HG03575 (cell line): ENCODE results near the gene COX7A2.

Source experiments
- ATAC-seq: cut with Tn5 transposase; IDR thresholded peaks from one replicate; pipeline ENCODE4 v1.9.1; 2021; ENCODE audit not compliant: unreplicated experiment, insufficient number of reproducible peaks, low FRiP score; ENCODE audit errors: extremely low read depth

COX7A2 gene, protein sequence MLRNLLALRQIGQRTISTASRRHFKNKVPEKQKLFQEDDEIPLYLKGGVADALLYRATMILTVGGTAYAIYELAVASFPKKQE

DNA sequence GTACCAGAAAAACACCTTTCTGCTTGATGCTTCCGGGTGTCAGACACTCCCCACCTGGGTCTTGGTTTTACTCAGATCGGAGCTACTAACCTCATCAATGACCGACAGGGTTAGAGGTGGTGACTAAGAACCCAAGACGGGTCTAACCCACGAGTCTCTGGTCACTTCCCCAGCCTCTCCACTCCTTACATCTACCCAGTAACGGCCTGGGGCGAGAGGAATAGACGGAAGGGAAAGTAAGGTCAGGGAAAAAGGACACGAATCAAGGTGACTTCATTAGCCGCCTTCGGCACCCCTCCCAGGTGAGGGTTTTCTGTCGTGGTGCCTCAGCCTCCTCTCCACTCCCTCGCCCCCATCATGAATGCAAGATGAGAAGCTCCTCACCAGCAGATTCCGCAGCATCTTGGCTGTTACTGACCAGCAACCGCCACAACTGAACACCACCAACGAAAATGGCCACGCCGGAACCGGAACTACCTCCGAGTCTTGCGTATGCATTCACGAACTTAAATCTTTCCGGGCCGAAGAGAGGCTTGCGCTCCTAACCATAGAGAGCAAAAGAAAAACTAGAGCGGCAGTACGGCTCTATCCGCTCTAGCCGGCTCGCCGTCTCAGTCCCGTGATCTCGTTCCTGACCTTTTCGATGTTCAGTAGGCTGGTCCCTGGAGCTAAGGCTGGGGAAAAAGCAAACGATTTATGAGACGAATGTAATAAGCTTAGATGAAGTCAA, at the start of gene COX7A2:
TSS of gene COX7A2 (minus strand) at position 469 of the 730 bp plus-strand sequence. CDS start at position 402, 67 bp downstream.
- ATAC-seq: peak; percentile 96

DNA sequence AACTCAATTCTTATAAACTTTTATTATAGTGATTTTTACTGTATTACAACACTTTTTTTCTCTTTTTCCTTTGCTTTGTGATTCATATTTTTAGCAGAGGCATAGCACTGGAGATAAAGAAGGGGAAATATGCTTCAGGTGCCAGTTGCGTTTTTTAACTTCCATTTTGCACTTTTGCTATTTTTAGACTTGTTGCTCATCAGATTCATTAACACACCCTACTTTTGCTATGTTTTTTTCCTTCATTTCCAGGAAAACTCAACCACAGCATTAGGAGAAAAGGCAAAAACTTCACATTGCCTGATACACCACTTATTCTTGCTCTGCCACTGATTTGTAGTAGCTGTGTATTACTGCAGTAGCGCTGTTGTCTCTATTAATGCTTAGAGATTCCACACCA, 49.0 kb upstream of the COX7A2 start:
- ATAC-seq: no peak

DNA sequence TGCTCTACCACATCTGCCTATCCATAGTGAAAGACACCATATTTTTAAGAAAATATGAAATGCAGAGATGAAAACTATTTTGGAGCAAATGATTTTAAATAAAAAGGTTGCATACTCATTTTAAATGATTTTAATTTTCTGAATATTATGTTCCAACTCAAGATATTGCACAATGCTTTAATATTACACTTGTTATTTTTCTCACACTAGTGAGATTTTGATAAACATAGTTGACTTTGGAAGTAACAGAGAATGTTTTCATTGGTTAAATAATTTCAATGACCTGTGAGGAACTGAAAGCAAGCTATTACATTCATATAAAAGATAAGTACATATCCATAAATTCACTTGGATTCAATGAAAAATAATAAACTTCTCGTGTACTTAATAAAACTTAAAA, 48.1 kb upstream of the COX7A2 start:
- no peak for ATAC-seq

DNA sequence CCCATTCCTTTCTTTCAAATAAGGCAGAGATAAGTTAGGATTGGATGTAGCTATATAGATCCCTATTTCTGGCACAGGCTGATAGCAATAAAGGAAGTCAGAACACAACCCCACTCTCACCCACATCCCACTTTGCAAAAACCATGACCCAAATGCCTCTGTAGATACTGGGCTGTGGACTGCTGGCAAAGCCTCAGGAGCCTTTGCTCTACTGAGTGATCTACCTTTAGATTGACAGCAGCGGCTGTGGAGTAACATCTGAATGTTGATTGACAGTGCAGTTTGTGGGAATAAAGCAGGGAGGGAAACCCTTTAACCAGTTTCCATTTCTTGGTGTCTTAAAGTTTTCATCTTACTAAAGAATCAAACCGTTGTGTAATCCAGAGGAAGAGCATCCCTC, 47.7 kb upstream of the COX7A2 start:
- ATAC-seq: no peak

DNA sequence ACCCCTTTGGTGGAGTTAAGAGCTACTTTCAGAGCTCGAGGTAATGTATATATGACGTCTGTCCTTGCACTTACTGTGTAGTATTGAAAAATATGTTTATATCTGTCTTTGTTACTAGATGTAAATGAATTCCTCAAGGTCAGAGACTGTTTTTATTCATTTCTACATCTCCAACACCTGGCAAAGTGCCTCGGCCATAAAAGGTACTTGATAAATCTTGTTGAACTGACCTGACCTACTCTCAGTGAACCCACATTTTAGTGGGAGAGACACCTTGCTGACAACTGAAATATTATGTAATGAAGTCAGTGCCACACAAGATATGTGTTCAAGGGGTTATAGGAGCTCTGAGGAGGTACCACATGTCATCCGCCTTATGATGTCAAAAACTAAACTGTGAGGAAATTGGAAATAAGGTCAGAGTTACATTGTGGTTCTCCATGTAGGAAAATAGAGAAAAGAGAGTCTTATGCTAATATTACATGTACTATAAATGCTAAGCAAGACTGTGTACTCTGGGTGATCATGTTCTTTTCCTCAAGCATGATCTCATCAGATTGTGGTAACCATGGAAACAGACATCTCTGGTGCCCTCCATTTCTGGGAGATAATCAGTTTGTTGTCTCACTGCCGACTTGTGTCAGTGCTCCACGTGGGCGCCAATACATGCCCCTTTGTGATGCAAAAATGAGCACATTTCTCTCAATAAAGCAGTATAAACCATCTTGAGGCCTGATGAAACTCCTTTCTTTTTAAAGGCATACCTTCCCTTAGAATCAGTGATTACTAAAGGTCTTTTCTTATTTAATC, 46.7 kb upstream of the COX7A2 start:
- no peak for ATAC-seq

DNA sequence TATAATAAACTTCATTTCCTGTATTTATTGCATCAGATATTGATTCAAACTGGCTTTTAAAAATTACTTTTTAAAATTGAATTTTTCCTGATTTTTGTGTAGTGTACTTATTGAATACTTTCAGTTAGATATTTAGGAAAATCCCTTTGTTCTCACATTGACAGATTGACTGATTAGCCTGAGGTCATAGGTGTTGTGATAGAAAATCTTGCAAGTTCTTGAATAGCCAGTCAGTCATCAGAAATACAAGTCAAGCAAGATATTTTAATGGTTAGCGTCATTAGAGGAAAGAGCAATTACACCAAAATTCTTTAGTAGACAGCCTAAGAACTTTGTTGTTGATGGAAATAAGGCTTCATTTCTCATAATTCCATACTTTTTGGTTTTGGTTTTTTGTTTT, 44.4 kb upstream of the COX7A2 start:
- no peak for ATAC-seq

DNA sequence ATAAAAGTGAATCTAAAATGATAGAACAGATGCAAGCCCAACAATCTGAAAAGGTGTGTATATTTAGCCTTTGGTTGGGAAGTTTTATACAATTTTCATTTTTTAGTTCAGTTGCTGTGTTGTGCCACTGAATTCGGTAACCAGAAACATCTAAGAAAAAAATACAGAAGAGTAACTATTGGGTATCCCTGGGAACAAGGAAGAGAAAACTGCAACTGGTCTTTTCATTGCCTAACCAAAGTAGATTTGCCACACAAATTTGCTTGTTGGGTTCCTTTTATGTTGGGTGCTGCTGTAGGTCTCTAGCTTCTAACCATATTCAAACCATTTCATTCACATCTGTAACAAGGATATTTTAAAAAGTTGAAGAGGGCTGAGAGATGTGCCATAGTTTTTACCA, 43.8 kb upstream of the COX7A2 start:
- ATAC-seq: no peak

DNA sequence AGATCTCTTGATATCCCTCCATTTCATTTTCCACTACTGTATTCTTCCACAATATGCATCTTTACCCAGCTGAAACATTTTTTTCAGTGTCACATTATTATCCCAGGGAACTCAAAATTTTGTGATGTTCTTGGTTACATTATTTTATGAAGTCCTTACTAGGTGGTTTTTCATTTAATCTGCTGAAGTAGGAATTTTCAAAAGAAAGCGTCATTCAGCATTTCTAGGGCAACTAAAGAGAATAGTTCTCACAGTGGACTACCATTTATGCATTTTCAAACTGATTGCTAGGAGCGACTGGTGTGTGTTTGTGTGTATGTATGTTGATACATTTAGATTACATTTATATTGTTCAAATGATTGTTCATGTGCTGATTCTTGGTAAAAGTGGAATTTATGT, 43.4 kb upstream of the COX7A2 start:
- no peak for ATAC-seq

DNA sequence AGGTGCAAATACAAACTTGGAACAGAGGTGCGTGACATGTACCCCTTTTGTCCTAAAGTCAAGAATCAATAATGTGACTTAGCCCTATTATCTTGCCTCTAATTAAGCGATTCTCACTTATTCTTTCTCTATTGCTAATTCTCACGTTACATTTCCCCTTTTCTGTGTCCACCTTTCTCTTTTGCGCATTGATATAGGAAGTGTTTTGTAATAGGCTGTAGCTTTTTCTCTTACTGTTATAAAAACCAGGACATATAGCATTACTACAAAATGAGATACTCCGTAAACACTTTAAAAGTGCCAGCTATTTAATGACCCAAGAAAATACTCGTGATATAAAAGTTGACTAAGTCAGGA, 41.7 kb upstream of the COX7A2 start:
- no peak for ATAC-seq

DNA sequence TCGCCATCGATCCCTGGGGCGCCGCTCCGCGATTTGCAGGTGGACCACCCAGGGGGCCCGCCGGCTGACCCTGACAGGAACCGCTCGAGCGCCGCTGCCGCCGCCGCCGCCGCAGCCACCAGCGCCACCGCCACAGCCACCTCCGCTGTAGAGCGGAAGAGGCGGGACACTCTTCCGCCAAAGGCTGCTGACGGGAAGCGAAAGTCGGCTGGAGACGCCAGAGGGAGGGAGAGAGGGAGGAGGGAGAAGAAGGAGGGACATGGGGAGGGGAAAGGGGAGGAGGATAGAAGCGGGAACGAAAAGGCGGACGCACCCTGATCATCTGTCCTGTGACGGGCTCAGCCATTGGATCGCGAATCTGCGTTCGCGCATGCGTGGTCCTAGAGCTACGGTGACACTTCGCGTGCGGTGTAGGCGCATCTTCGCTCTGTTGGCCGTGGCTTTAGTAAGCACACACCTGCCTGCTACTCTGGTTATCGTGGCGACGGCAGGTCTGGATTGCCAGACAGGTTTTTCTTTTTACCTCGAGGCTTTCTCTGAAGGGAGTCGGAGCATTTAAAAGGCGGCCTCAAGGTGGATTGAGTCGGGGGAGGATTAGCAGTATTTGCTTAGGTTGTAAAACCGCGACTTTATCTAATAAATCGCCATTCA, 41.2 kb upstream of the COX7A2 start, which contains the start of gene TMEM30A:
TSS of gene TMEM30A (minus strand) at position 161 of the 651 bp plus-strand sequence. CDS start at position 7, 154 bp downstream.
- ATAC-seq: peak; percentile 74

DNA sequence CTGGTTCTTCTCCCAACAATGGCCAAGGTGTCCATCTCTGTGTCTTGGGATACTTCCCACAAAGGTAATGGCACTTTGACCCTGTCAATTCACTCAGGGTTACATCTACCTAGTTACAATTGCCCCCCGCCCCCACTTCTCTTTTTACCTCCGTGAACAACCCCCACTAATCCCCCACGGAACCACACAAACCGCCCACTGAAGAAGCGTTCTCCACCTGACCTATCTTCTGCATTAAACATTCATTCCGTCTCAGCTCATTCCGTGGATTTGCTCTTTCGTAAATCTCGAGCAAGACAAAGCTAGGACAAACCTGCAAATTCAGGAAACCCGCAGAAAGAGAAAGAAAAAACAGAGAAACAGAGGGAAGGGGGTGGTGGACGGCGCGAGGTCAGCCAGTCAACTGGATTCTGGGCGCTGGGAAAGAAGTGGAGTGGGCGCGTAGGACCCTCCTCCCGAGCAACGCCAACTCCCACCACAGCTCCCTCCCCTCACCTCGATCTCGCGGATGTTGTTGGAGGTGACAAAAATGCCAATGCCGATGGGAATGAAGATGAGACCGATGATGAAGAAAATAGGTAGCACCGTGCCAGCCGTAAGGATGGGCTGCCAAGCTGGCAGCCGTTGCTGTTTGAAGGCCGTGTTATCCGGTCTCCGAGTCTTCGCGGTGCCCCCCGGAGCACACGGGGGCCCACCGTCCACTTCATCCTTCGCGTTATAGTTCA, 40.5 kb upstream of the COX7A2 start:
- ATAC-seq: peak; percentile 1

DNA sequence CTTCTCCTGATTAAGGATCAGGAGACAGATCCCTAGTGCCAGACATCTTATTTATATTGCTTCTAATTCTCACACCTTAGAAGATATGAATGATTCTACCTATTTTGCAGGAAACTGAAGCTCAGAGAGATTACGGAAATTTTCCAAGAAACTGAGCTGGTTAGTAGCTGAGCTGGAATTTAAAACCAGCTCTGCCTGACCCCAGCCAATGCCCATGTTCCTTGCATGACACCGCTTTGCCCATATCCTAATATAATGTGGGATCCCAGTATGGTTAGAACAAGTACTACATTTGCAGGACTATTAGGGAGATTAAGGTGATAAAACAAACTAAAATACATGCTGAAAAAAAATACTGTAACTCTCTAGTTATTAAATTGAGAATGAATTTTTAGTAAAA, 39.1 kb upstream of the COX7A2 start:
- ATAC-seq: no peak

DNA sequence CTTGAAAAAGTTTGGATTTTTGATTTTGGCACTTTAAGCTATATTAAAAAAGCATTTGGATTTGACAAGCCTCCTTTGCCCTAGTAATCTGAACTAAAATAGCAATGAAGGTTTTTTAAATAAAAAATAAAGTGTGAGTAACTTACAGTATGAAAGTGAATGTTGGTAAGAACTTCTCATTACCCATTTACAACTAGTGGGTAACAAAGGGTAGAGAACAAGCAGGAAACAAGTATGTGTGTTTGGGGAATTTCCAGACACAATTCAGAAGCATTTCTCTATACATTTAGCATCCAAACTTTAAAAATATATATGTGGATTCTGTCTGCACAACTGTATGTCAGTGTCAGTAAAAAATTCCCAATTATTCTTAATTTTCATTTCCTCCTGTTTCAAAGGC, 38.1 kb upstream of the COX7A2 start:
- ATAC-seq: no peak

DNA sequence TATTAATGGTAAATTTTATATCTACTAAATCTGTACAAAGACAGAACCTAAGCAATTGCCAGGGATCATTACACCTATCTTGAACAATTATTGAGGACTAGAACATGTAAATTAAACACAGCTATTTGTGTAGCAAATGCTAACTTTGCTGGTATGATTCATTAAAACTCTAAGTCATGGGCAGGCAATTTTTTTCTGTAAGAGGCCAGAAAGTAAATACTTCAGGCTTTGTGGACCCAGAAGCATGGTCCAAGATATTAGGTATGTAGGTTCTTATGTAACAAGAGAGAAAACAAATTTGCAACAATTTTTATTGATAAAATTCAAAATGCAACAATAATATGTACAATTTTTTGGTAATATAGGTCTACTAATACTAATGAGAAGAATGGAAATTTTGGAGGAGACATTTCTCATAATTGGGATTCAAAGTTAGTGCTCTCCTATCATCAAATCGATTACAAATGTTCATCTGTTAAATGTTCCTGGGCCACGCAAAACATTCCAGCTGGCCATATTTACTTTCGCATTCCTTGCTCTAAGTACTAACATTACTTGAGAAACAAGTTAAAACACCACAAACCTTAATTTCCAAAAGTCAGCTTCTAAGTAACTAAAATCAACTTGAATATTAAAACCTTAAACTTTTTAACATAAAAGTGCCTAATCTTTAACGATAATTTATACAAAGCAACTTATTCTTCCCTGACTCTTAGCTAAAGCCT, 36.7 kb upstream of the COX7A2 start:
- no peak for ATAC-seq

DNA sequence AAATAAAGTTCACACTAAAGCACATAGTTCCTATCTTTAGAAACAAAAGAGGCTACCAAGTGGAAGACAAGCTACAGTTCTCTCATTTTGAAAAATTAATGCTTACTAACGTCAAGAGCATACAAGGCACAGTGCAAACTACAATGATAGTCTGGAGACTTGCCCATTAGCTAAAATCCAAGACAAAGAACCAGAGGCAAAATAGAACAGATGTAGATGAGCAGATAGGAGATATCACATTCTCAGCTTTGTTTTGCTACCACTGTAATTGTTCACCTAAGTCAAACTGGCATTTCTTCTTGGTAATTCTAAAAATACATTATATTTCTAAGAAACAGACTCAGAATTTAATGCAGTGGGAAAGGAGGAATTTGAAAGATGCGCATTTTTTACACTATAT, 35.8 kb upstream of the COX7A2 start:
- ATAC-seq: no peak

DNA sequence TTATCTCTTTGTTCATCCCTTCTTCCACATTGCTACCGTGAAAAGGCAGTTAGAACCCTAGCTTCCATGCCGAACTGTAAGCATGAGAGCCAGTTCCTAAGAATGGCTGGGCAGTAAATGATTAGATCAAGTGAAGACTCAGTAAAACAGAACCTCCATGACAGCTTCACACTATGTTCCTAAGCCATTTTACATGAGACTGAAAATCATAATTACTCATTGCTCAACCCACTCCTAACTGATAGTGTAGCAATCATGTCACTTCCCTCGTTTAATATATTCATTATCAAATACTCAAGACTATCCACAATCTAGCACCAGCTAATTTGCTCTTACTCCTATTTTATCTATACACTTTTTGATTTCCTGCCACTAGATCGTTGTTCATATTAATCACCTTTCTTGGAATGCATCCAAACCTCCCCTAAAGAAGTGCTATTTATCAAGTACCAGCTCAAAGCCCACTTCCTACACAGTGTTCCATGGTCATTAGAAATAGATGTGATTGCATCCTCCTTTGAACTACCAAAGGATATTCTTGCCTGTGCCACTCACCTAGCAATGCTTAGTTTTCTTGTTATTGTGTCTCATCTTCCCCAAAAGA, 35.0 kb upstream of the COX7A2 start:
- ATAC-seq: no peak

DNA sequence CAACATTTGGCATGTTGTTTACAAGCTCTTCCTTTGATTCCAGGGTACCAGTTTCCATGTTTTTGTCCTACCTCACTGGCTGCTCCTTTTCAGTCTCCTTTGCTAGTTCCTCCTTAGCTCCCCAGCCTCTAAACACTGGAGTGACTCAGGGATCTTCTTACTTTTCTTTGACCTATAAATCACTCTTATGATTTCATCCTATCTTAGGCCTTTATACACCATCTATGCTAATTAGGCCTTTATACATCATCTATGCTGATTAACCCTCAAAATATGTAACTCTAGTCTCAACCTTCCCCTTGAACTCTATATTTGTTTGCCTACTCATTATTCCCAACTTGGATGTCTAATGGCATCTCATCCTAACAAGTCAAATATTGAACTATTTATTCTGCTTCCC, 31.5 kb upstream of the COX7A2 start:
- no peak for ATAC-seq

DNA sequence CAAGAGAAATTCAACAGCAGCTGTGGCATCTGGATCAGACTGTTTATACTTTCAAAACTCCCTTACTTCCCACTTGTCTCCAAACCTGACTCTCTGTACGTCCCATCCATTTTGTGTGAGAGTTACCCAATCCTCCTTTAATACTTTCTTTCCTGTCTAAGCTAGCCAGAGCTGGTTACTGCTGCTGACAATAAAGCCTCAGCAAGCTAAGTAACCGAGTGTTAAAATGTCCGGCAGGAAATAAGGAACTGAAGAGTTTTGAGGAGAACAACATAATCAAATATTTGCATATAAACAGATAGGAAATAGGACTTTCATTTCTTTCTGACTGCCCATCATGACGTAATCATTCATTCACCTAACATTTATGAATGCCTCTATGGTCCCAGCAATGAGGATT, 29.4 kb upstream of the COX7A2 start:
- ATAC-seq: no peak
